ENCODE results near the gene GPRC5C. TPM values are rescaled to one million over a fixed set of nuclear protein-coding genes. Genes with fewer than 3 reads are reported as not detected.
A peak's percentile ranks its signal among the peaks of the same experiment; 100 is the strongest.

GPRC5C gene
- total RNA-seq, 1 experiment from 2014 or later, result 83.2 TPM

GRCh38 chr17:74450925-74451403 is 19.1 kb downstream of the GPRC5C start:
- no peak for TF ChIP-seq CTCF (IDR thresholded peaks at IDR 0.05; ENCODE audit: insufficient read depth in 1 of 2, low read depth in 1 of 2, low read length in 1 of 2, severe bottlenecking in 1 of 2, unreplicated experiment in 1 of 2)
- no peaks in the 10 kb centered on the region; the same call in 1 of the 2 replicates for H3K36me3 ChIP-seq (ENCODE audit: control insufficient read depth, insufficient read depth, low read length)
- BruUV-seq (replicated peaks), result no TSS peak
- no peak for DNase-seq
- Mint-ChIP-seq H3K27ac (ENCODE audit: unreplicated experiment) (no peak overlapping the region), H3K36me3 (ENCODE audit: insufficient read depth, unreplicated experiment) (peaks cover 13% of the 10 kb centered on the region), H3K9me3 (ENCODE audit: unreplicated experiment) (no peaks in the 10 kb centered on the region), H3K4me1 (ENCODE audit: low read depth, unreplicated experiment) (no peaks in the 10 kb centered on the region), H3K27me3 (ENCODE audit: insufficient read depth, unreplicated experiment) (no peaks in the 10 kb centered on the region), H3K4me3 (ENCODE audit: unreplicated experiment) (no peak overlapping the region)
- H3K27me3 ChIP-seq (replicated peaks; ENCODE audit: control insufficient read depth, insufficient read depth, low read length), result no peaks in the 10 kb centered on the region
- no peak overlapping the region for H3K4me3 ChIP-seq (ENCODE audit: low read depth, low read length)
- CTCF ChIA-PET, result interaction anchor here (0.9 to 9.4 kb wide), 2 partner anchors 71 to 80 kb away, joined by 3 to 110 read pairs; no protein-coding TSS in a partner anchor
- peaks cover 16% of the 10 kb centered on the region for H3K4me1 ChIP-seq
- no peaks in the 10 kb centered on the region for H3K9me3 ChIP-seq
- intact Hi-C loops (cut with micrococcal nuclease; ENCODE audit: unreplicated experiment), result no loop called here
- POLR2A ChIA-PET, result no interaction called here

- Mint-ChIP-seq H3K27me3 (ENCODE audit: insufficient read depth, unreplicated experiment) (no peaks in the 10 kb centered on the region), H3K27ac (ENCODE audit: unreplicated experiment) (no peak overlapping the region), H3K9me3 (ENCODE audit: unreplicated experiment) (no peaks in the 10 kb centered on the region), H3K4me1 (ENCODE audit: low read depth, unreplicated experiment) (no peaks in the 10 kb centered on the region), H3K4me3 (ENCODE audit: unreplicated experiment) (no peak overlapping the region), H3K36me3 (ENCODE audit: insufficient read depth, unreplicated experiment) (peaks cover 13% of the 10 kb centered on the region)
- H3K9me3 ChIP-seq, result no peaks in the 10 kb centered on the region
- ChIA-PET POLR2A (no interaction called here), CTCF (interaction anchor here (1.6 to 9.4 kb wide), 2 partner anchors 14 to 72 kb away, joined by 4 to 110 read pairs; no protein-coding TSS in a partner anchor)
- TF ChIP-seq CTCF (IDR thresholded peaks at IDR 0.05; ENCODE audit: insufficient read depth in 1 of 2, low read depth in 1 of 2, low read length in 1 of 2, severe bottlenecking in 1 of 2, unreplicated experiment in 1 of 2), result no peak
- intact Hi-C loops (cut with micrococcal nuclease; ENCODE audit: unreplicated experiment), result no loop called here
- BruUV-seq (replicated peaks), result no TSS peak
- H3K4me3 ChIP-seq (ENCODE audit: low read depth, low read length), result no peak overlapping the region
- no peaks in the 10 kb centered on the region; the same call in 1 of the 2 replicates for H3K36me3 ChIP-seq (ENCODE audit: control insufficient read depth, insufficient read depth, low read length)
- H3K4me1 ChIP-seq, result peaks cover 16% of the 10 kb centered on the region
- DNase-seq, result no peak
- H3K27me3 ChIP-seq (replicated peaks; ENCODE audit: control insufficient read depth, insufficient read depth, low read length), result no peaks in the 10 kb centered on the region
Observed at GRCh38 chr17:74451557-74451956, 19.7 kb downstream of the GPRC5C start.

GRCh38 chr17:74452033-74452840 is 20.3 kb downstream of the GPRC5C start:
- Mint-ChIP-seq H3K9me3 (ENCODE audit: unreplicated experiment) (no peaks in the 10 kb centered on the region), H3K4me3 (ENCODE audit: unreplicated experiment) (peak overlapping the region; percentile 63), H3K27me3 (ENCODE audit: insufficient read depth, unreplicated experiment) (no peaks in the 10 kb centered on the region), H3K4me1 (ENCODE audit: low read depth, unreplicated experiment) (peaks cover 2% of the 10 kb centered on the region), H3K27ac (ENCODE audit: unreplicated experiment) (no peak overlapping the region), H3K36me3 (ENCODE audit: insufficient read depth, unreplicated experiment) (peaks cover 6% of the 10 kb centered on the region)
- ChIA-PET CTCF (interaction anchor here (1.6 to 9.4 kb wide), 4 partner anchors 14 to 84 kb away, joined by 4 to 110 read pairs (median 30); partner anchors contain the start of gene GPR142), POLR2A (no interaction called here)
- Histone ChIP-seq H3K9me3 (no peaks in the 10 kb centered on the region), H3K4me3 (ENCODE audit: low read depth, low read length) (no peak overlapping the region), H3K27me3 (replicated peaks; ENCODE audit: control insufficient read depth, insufficient read depth, low read length) (no peaks in the 10 kb centered on the region), H3K4me1 (peaks cover 16% of the 10 kb centered on the region), H3K36me3 (ENCODE audit: control insufficient read depth, insufficient read depth, low read length) (no peaks in the 10 kb centered on the region; the same call in 1 of the 2 replicates)
- no peak for DNase-seq
- BruUV-seq (replicated peaks), result no TSS peak
- intact Hi-C loops (cut with micrococcal nuclease; ENCODE audit: unreplicated experiment), result no loop called here
- TF ChIP-seq CTCF (IDR thresholded peaks at IDR 0.05; ENCODE audit: insufficient read depth in 1 of 2, low read depth in 1 of 2, low read length in 1 of 2, severe bottlenecking in 1 of 2, unreplicated experiment in 1 of 2), result no peak

All from Caco-2 (cell line).